ENCODE measurements around the gene POLR1E.
A peak's percentile ranks its signal among the peaks of the same experiment; 100 is the strongest.
"Not testable (repeated sequence)": the region's sequence is repeated elsewhere in the genome, so short reads cannot be mapped to it uniquely, and the experiment has no call there.

Gene POLR1E

DNA sequence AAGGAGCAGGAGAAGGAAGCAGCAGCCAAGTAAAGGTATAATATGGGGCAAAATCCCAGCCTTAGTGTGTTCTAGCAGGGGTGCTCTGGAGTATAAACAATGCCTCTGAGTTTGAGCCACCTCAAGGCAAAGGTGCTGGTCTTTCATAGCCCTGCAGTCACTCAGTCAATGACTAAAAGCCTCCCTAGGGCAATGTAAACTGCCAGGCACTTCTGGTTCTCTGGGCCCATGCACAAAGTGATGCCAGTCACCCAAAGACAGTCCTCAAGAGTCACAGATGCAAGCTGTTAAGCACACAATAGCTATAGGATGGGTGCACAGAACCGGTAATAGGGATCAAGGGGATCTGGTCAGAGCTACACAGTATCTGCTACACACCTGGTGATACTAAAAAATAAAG, 33.1 kb upstream of the POLR1E start:
- FAIRE-seq (no peak), DNase-seq (ENCODE audit: insufficient read length, low spot score) (no peak)
- no peak for TF ChIP-seq POLR2A (IDR thresholded peaks at IDR 0.05; ENCODE audit: low read depth, low read length)

GRCh38 chr9:37453827-37454226, 31.9 kb upstream of the POLR1E start:
- TF ChIP-seq POLR2A (IDR thresholded peaks at IDR 0.05; ENCODE audit: low read depth, low read length) = no peak
- FAIRE-seq (no peak), DNase-seq (ENCODE audit: insufficient read length, low spot score) (no peak)

- TF ChIP-seq POLR2A (IDR thresholded peaks at IDR 0.05; ENCODE audit: low read depth, low read length) = no peak
- DNase-seq (ENCODE audit: insufficient read length, low spot score) (no peak), FAIRE-seq (no peak)
Measured at GRCh38 chr9:37454238-37454637, 31.5 kb upstream of the POLR1E start.

GRCh38 chr9:37455884-37456647, 29.7 kb upstream of the POLR1E start:
- no peak for DNase-seq (ENCODE audit: insufficient read length, low spot score)
- no peak for FAIRE-seq
- no peak for TF ChIP-seq POLR2A (IDR thresholded peaks at IDR 0.05; ENCODE audit: low read depth, low read length)

DNA sequence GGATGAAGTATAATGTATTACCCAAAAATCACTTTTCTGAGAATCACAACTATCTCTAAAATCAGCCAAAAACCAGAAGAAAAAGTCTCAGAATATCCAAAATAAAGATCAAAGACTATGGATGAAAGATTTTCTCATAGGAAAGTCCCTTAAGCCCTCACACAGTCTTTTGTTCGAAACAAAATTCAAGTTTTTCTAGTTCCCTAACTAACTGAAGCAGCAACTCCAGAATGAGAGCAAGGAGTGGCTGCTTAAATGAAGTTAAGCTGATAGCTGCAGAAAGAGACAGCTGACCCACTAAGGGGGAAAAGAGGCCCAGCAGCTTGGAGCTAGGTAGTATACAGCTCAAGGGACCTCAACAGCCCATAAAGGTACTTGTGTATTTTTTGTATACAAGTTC, 28.9 kb upstream of the POLR1E start:
- no peak for TF ChIP-seq POLR2A (IDR thresholded peaks at IDR 0.05; ENCODE audit: low read depth, low read length)
- no peak for FAIRE-seq

DNA sequence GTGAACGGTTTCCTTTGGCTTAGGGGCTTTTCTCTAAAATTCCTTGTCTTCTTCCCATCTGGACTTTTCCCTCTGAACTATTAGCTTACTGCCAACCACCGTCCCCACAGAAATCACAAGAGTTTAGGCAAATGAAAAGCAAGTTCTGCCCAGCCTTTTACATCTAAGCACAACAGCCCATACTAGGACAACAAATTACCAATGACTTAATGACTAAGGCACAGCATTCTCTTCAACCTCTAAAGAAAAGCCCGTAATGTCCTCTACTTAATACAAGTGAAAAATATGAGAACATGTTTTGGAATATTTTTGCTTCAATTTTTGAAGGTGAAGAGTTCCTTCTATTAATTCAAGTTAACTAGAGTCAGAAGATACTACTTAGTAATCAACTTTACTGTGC, 21.7 kb upstream of the POLR1E start:
- no peak for DNase-seq (ENCODE audit: insufficient read length, low spot score)
- TF ChIP-seq POLR2A (IDR thresholded peaks at IDR 0.05; ENCODE audit: low read depth, low read length) = no peak
- peak; percentile 6 for FAIRE-seq

More for the DNA sequence above, 28.9 kb upstream of the POLR1E start:
- no peak for DNase-seq (ENCODE audit: insufficient read length, low spot score)

DNA sequence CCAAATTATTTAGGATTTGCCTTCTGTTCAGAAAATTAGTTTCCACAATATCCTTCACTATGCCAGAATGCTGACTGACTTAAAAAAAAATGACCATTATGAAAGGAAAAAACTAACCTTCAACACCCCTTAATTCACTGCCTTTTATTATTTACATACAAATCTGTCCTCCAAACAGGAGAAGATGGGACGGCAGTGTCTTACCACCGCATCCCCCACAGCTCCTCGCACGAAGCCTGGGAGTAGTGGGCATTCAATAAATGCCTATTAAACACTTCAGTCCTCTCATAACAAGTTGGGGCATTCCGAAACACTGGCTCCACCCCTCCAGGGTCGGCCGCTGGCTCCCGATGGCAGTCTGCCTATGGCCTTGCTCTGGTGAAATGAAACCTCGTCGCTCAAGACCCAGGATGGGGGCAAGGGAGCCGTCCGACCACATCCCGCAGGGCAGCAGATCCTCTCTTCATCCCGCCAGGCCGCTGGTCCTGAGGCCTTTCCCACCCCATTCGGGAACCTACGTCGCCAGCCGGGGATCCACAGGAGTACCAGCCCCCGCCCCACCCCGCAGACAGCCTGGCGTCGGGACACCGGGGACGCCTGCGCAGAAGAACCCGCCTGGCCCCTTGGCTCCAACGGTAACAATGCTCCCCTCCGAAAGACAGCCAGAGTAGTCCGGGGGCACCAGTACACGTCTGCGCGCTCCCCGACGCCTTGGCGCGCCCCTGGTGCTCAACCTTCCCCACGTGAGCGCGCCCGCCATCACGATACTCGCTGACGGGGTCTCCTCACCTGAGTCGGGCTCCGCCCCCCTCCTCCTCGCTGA, 21.1 kb upstream of the POLR1E start:
- TF ChIP-seq POLR2A (IDR thresholded peaks at IDR 0.05; ENCODE audit: low read depth, low read length) = peak; percentile 24
- DNase-seq (ENCODE audit: insufficient read length, low spot score) = peak; percentile 30
- FAIRE-seq = peak; percentile 55

DNA sequence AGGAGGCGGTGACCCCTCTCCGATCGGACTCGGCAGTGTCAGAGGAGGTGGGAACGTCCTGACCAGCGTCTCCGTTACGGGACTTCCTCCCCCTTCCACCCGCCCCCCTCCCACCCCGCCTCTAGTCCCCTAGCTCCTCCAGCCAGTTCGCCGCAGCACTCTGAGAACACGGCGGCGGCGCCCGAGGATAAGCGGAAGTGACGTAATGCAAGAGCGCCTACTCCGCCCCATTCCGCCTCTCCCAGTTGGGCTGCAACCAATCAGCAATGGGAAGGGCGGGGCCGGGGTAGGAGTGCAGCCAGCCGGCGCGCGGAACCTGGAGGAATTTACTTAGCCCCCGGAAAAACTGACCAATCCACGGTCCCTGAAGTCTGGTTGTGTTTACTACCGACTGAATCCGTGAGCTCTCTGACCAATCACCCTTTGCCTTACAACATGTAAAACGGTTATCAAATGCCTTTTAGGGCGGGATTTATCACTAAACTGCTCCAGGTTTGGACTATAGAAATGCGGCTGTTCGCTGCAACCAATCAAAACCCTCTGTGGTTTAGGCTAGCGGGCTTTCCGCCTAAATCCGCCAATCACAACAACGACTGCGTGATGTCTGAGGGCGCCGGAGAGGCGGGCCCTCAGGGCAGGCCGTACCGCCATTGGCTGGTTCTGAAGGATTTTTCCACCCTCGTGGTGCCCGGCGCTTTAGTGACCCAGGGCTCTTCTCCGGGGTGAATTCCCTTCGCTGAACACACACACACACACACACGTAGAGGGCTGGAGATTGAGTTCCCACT, 20.3 kb upstream of the POLR1E start, which contains the start of gene ZBTB5:
TSS of gene ZBTB5 (minus strand) at position 202 of the 788 bp plus-strand sequence. CDS start 22,899 bp downstream, outside the sequence.
- DNase-seq (ENCODE audit: insufficient read length, low spot score) (peak; percentile 61), FAIRE-seq (peak; percentile 93)
- TF ChIP-seq POLR2A (IDR thresholded peaks at IDR 0.05; ENCODE audit: low read depth, low read length) = peak; percentile 57; the same call in 1 of the 2 replicates

DNA sequence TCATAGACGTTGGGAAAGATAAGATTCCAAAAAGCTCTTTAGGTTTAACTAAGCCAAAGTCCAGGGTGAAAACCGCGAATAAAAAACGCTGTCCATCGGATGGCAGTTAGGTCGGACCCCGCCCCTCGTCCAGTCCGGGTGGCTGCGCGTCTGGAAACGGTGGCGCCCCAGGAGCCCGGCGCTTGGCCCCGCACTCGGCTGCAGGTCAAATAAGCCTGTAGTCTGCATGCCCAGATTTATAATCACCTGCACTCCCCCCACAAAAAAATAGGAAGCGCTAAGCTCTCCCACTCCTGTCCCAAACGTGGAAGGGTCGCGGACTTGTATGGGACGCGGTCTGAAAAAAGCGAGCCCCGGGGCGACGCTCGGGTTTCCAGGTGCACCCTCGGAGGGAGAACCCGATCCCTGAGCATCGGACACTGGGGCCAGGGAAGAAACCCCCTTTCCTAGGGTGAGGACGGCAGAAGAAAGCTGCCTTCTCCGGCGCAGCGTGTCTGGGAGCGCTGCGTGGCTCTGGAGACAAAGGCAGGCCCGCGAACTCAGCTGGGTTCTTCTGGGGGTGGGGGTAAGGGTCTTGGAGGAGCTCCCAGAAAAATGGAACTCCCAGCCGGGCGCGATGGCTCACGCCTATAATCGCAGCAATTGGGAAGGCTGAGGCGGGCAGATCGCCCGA, 19.6 kb upstream of the POLR1E start:
- FAIRE-seq = no peak
- peak; percentile 63 for TF ChIP-seq POLR2A (IDR thresholded peaks at IDR 0.05; ENCODE audit: low read depth, low read length)
- peak; percentile 19 for DNase-seq (ENCODE audit: insufficient read length, low spot score)

- not testable (repeated sequence) for FAIRE-seq; DNase-seq (ENCODE audit: insufficient read length, low spot score)
Measured at GRCh38 chr9:37467530-37467929, 18.2 kb upstream of the POLR1E start.

GRCh38 chr9:37468620-37469019, 17.1 kb upstream of the POLR1E start:
- DNase-seq (ENCODE audit: insufficient read length, low spot score) (no peak), FAIRE-seq (no peak)
- no peak for TF ChIP-seq POLR2A (IDR thresholded peaks at IDR 0.05; ENCODE audit: low read depth, low read length)

- peak; percentile 90 for FAIRE-seq
- no peak for TF ChIP-seq POLR2A (IDR thresholded peaks at IDR 0.05; ENCODE audit: low read depth, low read length)
- DNase-seq (ENCODE audit: insufficient read length, low spot score) = peak; percentile 33
Measured at GRCh38 chr9:37471942-37472684, 13.6 kb upstream of the POLR1E start.

GRCh38 chr9:37473982-37474381, 11.8 kb upstream of the POLR1E start:
- not testable (repeated sequence) for FAIRE-seq; DNase-seq (ENCODE audit: insufficient read length, low spot score)
